GM23248 (cell line): ENCODE data around the gene AKAP7.

Experiments
- EZH2 ChIP-seq: fragments of 200-600 bp; sonication (generic); IDR thresholded peaks from 2 replicates; pipeline ENCODE4 v1.6.1; 2018; ENCODE audit warnings: antibody characterized with exemption, mild to moderate bottlenecking; ENCODE audit not compliant: insufficient read depth, poor library complexity, severe bottlenecking
- EZH2phosphoT487 ChIP-seq: fragments of 200-600 bp; sonication (generic); IDR thresholded peaks from 2 replicates; pipeline ENCODE4 v1.6.1; 2018; ENCODE audit warnings: antibody characterized with exemption, moderate library complexity, mild to moderate bottlenecking, low read depth; ENCODE audit not compliant: insufficient read depth

- TF ChIP-seq EZH2 = no peak
- no peak for TF ChIP-seq EZH2phosphoT487
These were observed 56.3 kb downstream of the AKAP7 start for GRCh38 chr6:131191590-131191989.
